ENCODE data around the gene PALS1. TPM values are rescaled to one million over a fixed set of nuclear protein-coding genes. Genes with fewer than 3 reads are reported as not detected.

PALS1 gene
- total and polyA plus RNA-seq, 2 experiments from 2014 or later: 11.6 to 38.1 TPM

- Histone ChIP-seq H3K9me3 (ENCODE audit: low read depth) (no peaks in the 10 kb centered on the region), H4K20me1 (ENCODE audit: insufficient read depth, poor library complexity, severe bottlenecking) (no peaks in the 10 kb centered on the region), H2AFZ (no peak overlapping the region), H3K27me3 (no peaks in the 10 kb centered on the region), H3K36me3 (replicated peaks; ENCODE audit: insufficient read depth, low read depth) (no peaks in the 10 kb centered on the region), H3K79me2 (no peaks in the 10 kb centered on the region), H3K27ac (no peak overlapping the region), H3K9me2 (replicated peaks; ENCODE audit: insufficient read depth) (no peaks in the 10 kb centered on the region), H3K4me2 (no peak overlapping the region), H3K4me1 (ENCODE audit: insufficient read depth) (peaks cover 5% of the 10 kb centered on the region), H3K4me3 (no peak overlapping the region)
- WGBS (ENCODE audit: low lambda C conversion rate, missing lambda C conversion rate): 80% methylated on average over 3 of the region's 3 CpGs
- TF ChIP-seq CTCF (IDR thresholded peaks at IDR 0.05; ENCODE audit: poor library complexity) (no peak), EZH2phosphoT487 (IDR thresholded peaks at IDR 0.05; ENCODE audit: low read depth, severe bottlenecking, unreplicated experiment) (no peak), EZH2 (IDR thresholded peaks at IDR 0.05; ENCODE audit: borderline replicate concordance) (no peak)
- no peak for DNase-seq (ENCODE audit: low spot score)
Measured at GRCh38 chr14:67228325-67228984, 12.8 kb upstream of the PALS1 start.

GRCh38 chr14:67232066-67232465 is 9.2 kb upstream of the PALS1 start:
- peak overlapping the region; percentile 11 for H3K27ac ChIP-seq
- no peaks in the 10 kb centered on the region for H3K36me3 ChIP-seq (replicated peaks; ENCODE audit: insufficient read depth, low read depth)
- no peaks in the 10 kb centered on the region for H4K20me1 ChIP-seq (ENCODE audit: insufficient read depth, poor library complexity, severe bottlenecking)
- H3K4me1 ChIP-seq (ENCODE audit: insufficient read depth): peaks cover 5% of the 10 kb centered on the region
- no peak for DNase-seq (ENCODE audit: low spot score)
- no peaks in the 10 kb centered on the region for H3K9me2 ChIP-seq (replicated peaks; ENCODE audit: insufficient read depth)
- no peaks in the 10 kb centered on the region for H3K9me3 ChIP-seq (ENCODE audit: low read depth)
- 76% methylated on average over 2 of the region's 2 CpGs for WGBS (ENCODE audit: low lambda C conversion rate, missing lambda C conversion rate)
- TF ChIP-seq CTCF (IDR thresholded peaks at IDR 0.05; ENCODE audit: poor library complexity) (no peak), EZH2 (IDR thresholded peaks at IDR 0.05; ENCODE audit: borderline replicate concordance) (no peak), EZH2phosphoT487 (IDR thresholded peaks at IDR 0.05; ENCODE audit: low read depth, severe bottlenecking, unreplicated experiment) (no peak)
- no peaks in the 10 kb centered on the region for H3K79me2 ChIP-seq
- H3K27me3 ChIP-seq: no peaks in the 10 kb centered on the region
- no peak overlapping the region for H2AFZ ChIP-seq
- H3K4me2 ChIP-seq: no peak overlapping the region
- H3K4me3 ChIP-seq: no peak overlapping the region

GRCh38 chr14:67232621-67233020 is 8.6 kb upstream of the PALS1 start:
- TF ChIP-seq EZH2phosphoT487 (IDR thresholded peaks at IDR 0.05; ENCODE audit: low read depth, severe bottlenecking, unreplicated experiment) (no peak), CTCF (IDR thresholded peaks at IDR 0.05; ENCODE audit: poor library complexity) (no peak), EZH2 (IDR thresholded peaks at IDR 0.05; ENCODE audit: borderline replicate concordance) (no peak)
- Histone ChIP-seq H3K4me3 (no peak overlapping the region), H3K4me1 (ENCODE audit: insufficient read depth) (peaks cover 5% of the 10 kb centered on the region), H3K9me3 (ENCODE audit: low read depth) (no peaks in the 10 kb centered on the region), H3K27ac (peak overlapping the region; percentile 11), H3K36me3 (replicated peaks; ENCODE audit: insufficient read depth, low read depth) (no peaks in the 10 kb centered on the region), H3K9me2 (replicated peaks; ENCODE audit: insufficient read depth) (no peaks in the 10 kb centered on the region), H4K20me1 (ENCODE audit: insufficient read depth, poor library complexity, severe bottlenecking) (no peaks in the 10 kb centered on the region), H3K27me3 (no peaks in the 10 kb centered on the region), H3K4me2 (no peak overlapping the region), H2AFZ (no peak overlapping the region), H3K79me2 (no peaks in the 10 kb centered on the region)
- no peak for DNase-seq (ENCODE audit: low spot score)
- WGBS (ENCODE audit: low lambda C conversion rate, missing lambda C conversion rate): 69% methylated on average over 2 of the region's 2 CpGs

All from hepatocyte (in vitro differentiated cells).